Measurements from ENCODE around the gene PLXNA4.

The PLXNA4 gene

GRCh38 chr7:132213583-132213982 lies 362.7 kb downstream of the PLXNA4 start:
- H3K36me3 ChIP-seq (replicated peaks; ENCODE audit: low read depth, low read length): no peaks in the 10 kb centered on the region

GRCh38 chr7:132211971-132212370 lies 364.3 kb downstream of the PLXNA4 start:
- Histone ChIP-seq H3K4me2 (ENCODE audit: low read length) (no peak overlapping the region), H3K9ac (ENCODE audit: low read length) (no peak overlapping the region), H3K79me2 (ENCODE audit: low read length) (no peaks in the 10 kb centered on the region), H3K27ac (ENCODE audit: low read length) (no peak overlapping the region), H3K9me3 (ENCODE audit: insufficient read depth, low read length) (no peaks in the 10 kb centered on the region), H3K36me3 (replicated peaks; ENCODE audit: low read depth, low read length) (no peaks in the 10 kb centered on the region), H3K4me3 (ENCODE audit: low read length) (no peak overlapping the region), H2AFZ (ENCODE audit: low read depth, low read length) (no peak overlapping the region), H3K4me1 (ENCODE audit: low read length) (no peaks in the 10 kb centered on the region), H4K20me1 (ENCODE audit: insufficient read depth, low read length) (no peaks in the 10 kb centered on the region), H3K27me3 (ENCODE audit: low read depth, low read length) (peaks cover 15% of the 10 kb centered on the region; the same call in 1 of the 2 replicates)
- TF ChIP-seq EZH2phosphoT487 (IDR thresholded peaks at IDR 0.05; ENCODE audit: low read depth): no peak
- TF ChIP-seq, protein P1, sequence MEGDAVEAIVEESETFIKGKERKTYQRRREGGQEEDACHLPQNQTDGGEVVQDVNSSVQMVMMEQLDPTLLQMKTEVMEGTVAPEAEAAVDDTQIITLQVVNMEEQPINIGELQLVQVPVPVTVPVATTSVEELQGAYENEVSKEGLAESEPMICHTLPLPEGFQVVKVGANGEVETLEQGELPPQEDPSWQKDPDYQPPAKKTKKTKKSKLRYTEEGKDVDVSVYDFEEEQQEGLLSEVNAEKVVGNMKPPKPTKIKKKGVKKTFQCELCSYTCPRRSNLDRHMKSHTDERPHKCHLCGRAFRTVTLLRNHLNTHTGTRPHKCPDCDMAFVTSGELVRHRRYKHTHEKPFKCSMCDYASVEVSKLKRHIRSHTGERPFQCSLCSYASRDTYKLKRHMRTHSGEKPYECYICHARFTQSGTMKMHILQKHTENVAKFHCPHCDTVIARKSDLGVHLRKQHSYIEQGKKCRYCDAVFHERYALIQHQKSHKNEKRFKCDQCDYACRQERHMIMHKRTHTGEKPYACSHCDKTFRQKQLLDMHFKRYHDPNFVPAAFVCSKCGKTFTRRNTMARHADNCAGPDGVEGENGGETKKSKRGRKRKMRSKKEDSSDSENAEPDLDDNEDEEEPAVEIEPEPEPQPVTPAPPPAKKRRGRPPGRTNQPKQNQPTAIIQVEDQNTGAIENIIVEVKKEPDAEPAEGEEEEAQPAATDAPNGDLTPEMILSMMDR (IDR thresholded peaks at IDR 0.05; ENCODE audit: low read depth, low read length): no peak

More at GRCh38 chr7:132213583-132213982, 362.7 kb downstream of the PLXNA4 start:
- Histone ChIP-seq H2AFZ (ENCODE audit: low read depth, low read length) (no peak overlapping the region), H3K4me3 (ENCODE audit: low read length) (no peak overlapping the region), H3K9me3 (ENCODE audit: insufficient read depth, low read length) (no peaks in the 10 kb centered on the region), H3K27me3 (ENCODE audit: low read depth, low read length) (peaks cover 15% of the 10 kb centered on the region; the same call in 1 of the 2 replicates), H3K9ac (ENCODE audit: low read length) (no peak overlapping the region), H4K20me1 (ENCODE audit: insufficient read depth, low read length) (no peaks in the 10 kb centered on the region), H3K4me1 (ENCODE audit: low read length) (no peaks in the 10 kb centered on the region), H3K79me2 (ENCODE audit: low read length) (no peaks in the 10 kb centered on the region), H3K27ac (ENCODE audit: low read length) (no peak overlapping the region), H3K4me2 (ENCODE audit: low read length) (no peak overlapping the region)
- TF ChIP-seq, protein P1 (IDR thresholded peaks at IDR 0.05; ENCODE audit: low read depth, low read length): no peak
- TF ChIP-seq EZH2phosphoT487 (IDR thresholded peaks at IDR 0.05; ENCODE audit: low read depth): no peak

GRCh38 chr7:132210821-132211220 lies 365.4 kb downstream of the PLXNA4 start:
- H3K9me3 ChIP-seq (ENCODE audit: insufficient read depth, low read length): no peaks in the 10 kb centered on the region
- H2AFZ ChIP-seq (ENCODE audit: low read depth, low read length): no peak overlapping the region
- H3K4me3 ChIP-seq (ENCODE audit: low read length): no peak overlapping the region
- no peaks in the 10 kb centered on the region for H3K79me2 ChIP-seq (ENCODE audit: low read length)
- H3K27me3 ChIP-seq (ENCODE audit: low read depth, low read length): peaks cover 12% of the 10 kb centered on the region; the same call in 1 of the 2 replicates
- no peaks in the 10 kb centered on the region for H3K4me1 ChIP-seq (ENCODE audit: low read length)
- TF ChIP-seq, protein P1 (IDR thresholded peaks at IDR 0.05; ENCODE audit: low read depth, low read length): no peak
- TF ChIP-seq EZH2phosphoT487 (IDR thresholded peaks at IDR 0.05; ENCODE audit: low read depth): no peak
- H3K36me3 ChIP-seq (replicated peaks; ENCODE audit: low read depth, low read length): no peaks in the 10 kb centered on the region
- no peak overlapping the region for H3K9ac ChIP-seq (ENCODE audit: low read length)
- H4K20me1 ChIP-seq (ENCODE audit: insufficient read depth, low read length): no peaks in the 10 kb centered on the region
- H3K4me2 ChIP-seq (ENCODE audit: low read length): no peak overlapping the region
- no peak overlapping the region for H3K27ac ChIP-seq (ENCODE audit: low read length)

GRCh38 chr7:132207782-132208181 lies 368.5 kb downstream of the PLXNA4 start:
- H3K9me3 ChIP-seq (ENCODE audit: insufficient read depth, low read length): no peaks in the 10 kb centered on the region
- H3K27me3 ChIP-seq (ENCODE audit: low read depth, low read length): no peaks in the 10 kb centered on the region
- no peaks in the 10 kb centered on the region for H4K20me1 ChIP-seq (ENCODE audit: insufficient read depth, low read length)
- no peaks in the 10 kb centered on the region for H3K79me2 ChIP-seq (ENCODE audit: low read length)
- no peak overlapping the region for H2AFZ ChIP-seq (ENCODE audit: low read depth, low read length)
- H3K27ac ChIP-seq (ENCODE audit: low read length): no peak overlapping the region
- H3K4me3 ChIP-seq (ENCODE audit: low read length): no peak overlapping the region
- H3K9ac ChIP-seq (ENCODE audit: low read length): no peak overlapping the region
- TF ChIP-seq, protein P1 (IDR thresholded peaks at IDR 0.05; ENCODE audit: low read depth, low read length): no peak
- TF ChIP-seq EZH2phosphoT487 (IDR thresholded peaks at IDR 0.05; ENCODE audit: low read depth): no peak
- H3K36me3 ChIP-seq (replicated peaks; ENCODE audit: low read depth, low read length): no peaks in the 10 kb centered on the region
- no peak overlapping the region for H3K4me2 ChIP-seq (ENCODE audit: low read length)
- H3K4me1 ChIP-seq (ENCODE audit: low read length): no peaks in the 10 kb centered on the region
